Ovary (tissue), 9 donors: ENCODE results near the gene INPP5A. TPM values are rescaled to one million over a fixed set of nuclear protein-coding genes. Genes with fewer than 3 reads are reported as not detected.

Experiments
- DNase-seq, 5 donors: peaks; one replicate each; pipeline ENCODE4 v3.0.0-alpha.2; 2019 to 2020
- H3K27ac ChIP-seq, 2 donors: fragments of 200-600 bp; one replicate each; pipeline versions ENCODE4 v1.5.1 to v1.8.0; 2019 to 2022
- H3K27me3 ChIP-seq: fragments of 200-600 bp; one replicate; pipeline ENCODE4 v1.8.0; 2022
- H3K36me3 ChIP-seq: fragments of 200-600 bp; sonication (generic); one replicate; pipeline ENCODE4 v1.5.1; 2019
- H3K4me1 ChIP-seq: one replicate; pipeline ENCODE4 v1.8.1; 2013; ENCODE audit warnings: mild to moderate bottlenecking, moderate library complexity; ENCODE audit not compliant: insufficient read depth
- H3K4me3 ChIP-seq: fragments of 200-600 bp; sonication (generic); one replicate; pipeline ENCODE4 v1.5.1; 2017
- H3K9me3 ChIP-seq, 2 donors: fragments of 200-600 bp in 1 of 2; sonication (generic) in 1 of 2; one replicate each; pipeline versions ENCODE4 v1.5.1 to v1.8.1; 2013 to 2019; ENCODE audit warnings: mild to moderate bottlenecking in 1 of 2, moderate library complexity in 1 of 2
- EP300 ChIP-seq: sonication (generic); formaldehyde crosslinking; IDR thresholded peaks from one replicate; pipeline ENCODE4 v1.6.1; 2017; ENCODE audit warnings: antibody characterized with exemption
- POLR2A ChIP-seq: fragments of 450-650 bp; IDR thresholded peaks from one replicate; pipeline ENCODE4 v1.6.1; 2017; ENCODE audit warnings: antibody characterized with exemption, mild to moderate bottlenecking, moderate library complexity
- WGBS, 3 donors: extraction: QIAGEN DNeasy Blood & Tissue Kit in 1 of 3; methylation state at CpG; one replicate each; pipeline versions ENCODE4 v1.1.5 to v1.1.7; 2013 to 2017; 5-methylcytosine and 5-hydroxymethylcytosine counted together
- intact Hi-C, 4 donors: fragments of 100-400 bp; cut with DNase I; formaldehyde crosslinking; loops; one replicate each; pipeline versions ENCODE4 v1.11.0 to v1.15.1; 2022 to 2023
- polyA plus RNA-seq, 2 donors: library from polyadenylated mRNA; stranded (reverse); fragments of 200-250 nt in 1 of 2; fragments of 350-450 nt in 1 of 2; fragmentation: Illumina TruSeq in 1 of 2; extraction: RNeasy Lipid Tissue Mini Kit (QIAGEN cat#74804) in 1 of 2; gene quantifications; one replicate each; pipeline ENCODE4 v1.2.3, GENCODE V29; 2013 to 2014
- total RNA-seq, 7 donors: library from RNA; depleted of rRNA in 2 of 7; stranded (reverse); fragments of >200 nt in 2 of 7; fragmentation: NEBNext Ultra II Directional in 3 of 7; extraction: Animal tissue kit (Norgen Biotek cat#: 25700) in 3 of 7; gene quantifications; one replicate each; pipeline versions ENCODE4 v1.1.0 to v1.2.4, GENCODE V29; 2016 to 2023
- TF ChIP-seq, protein P1 (sequence below), 3 donors: fragments of 450-650 bp in 2 of 3; fragments of 200-600 bp in 1 of 3; IDR thresholded peaks; one replicate each; pipeline versions ENCODE4 v1.5.1 to v1.8.0; 2016 to 2022; ENCODE audit warnings: antibody characterized with exemption in 3 of 3, mild to moderate bottlenecking in 1 of 3
- donor health status: DM: no; HTN: no; CAD: no; lungs with moderate emphysema.
- donor health status: DM: no; HTN: no; CAD: no.
- donor health status: Bipolar disorder and iron deficiency.
- donor health status: DM: yes; HTN: yes; CAD: no.
- donor health status: DM: no; HTN: no; CAD: no.
- donor health status: DM: yes; HTN: yes; CAD: no.

Gene INPP5A
- total and polyA plus RNA-seq, 9 donors, result 19.8 to 41.2 (median 35.3) TPM

- TF ChIP-seq POLR2A (no peak), EP300 (no peak)
- TF ChIP-seq, protein P1, sequence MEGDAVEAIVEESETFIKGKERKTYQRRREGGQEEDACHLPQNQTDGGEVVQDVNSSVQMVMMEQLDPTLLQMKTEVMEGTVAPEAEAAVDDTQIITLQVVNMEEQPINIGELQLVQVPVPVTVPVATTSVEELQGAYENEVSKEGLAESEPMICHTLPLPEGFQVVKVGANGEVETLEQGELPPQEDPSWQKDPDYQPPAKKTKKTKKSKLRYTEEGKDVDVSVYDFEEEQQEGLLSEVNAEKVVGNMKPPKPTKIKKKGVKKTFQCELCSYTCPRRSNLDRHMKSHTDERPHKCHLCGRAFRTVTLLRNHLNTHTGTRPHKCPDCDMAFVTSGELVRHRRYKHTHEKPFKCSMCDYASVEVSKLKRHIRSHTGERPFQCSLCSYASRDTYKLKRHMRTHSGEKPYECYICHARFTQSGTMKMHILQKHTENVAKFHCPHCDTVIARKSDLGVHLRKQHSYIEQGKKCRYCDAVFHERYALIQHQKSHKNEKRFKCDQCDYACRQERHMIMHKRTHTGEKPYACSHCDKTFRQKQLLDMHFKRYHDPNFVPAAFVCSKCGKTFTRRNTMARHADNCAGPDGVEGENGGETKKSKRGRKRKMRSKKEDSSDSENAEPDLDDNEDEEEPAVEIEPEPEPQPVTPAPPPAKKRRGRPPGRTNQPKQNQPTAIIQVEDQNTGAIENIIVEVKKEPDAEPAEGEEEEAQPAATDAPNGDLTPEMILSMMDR (IDR thresholded peaks at IDR 0.05), result no peak
- Histone ChIP-seq H3K27ac (no peak overlapping the region), H3K4me3 (no peak overlapping the region), H3K27me3 (no peaks in the 10 kb centered on the region), H3K4me1 (peaks cover 26% of the 10 kb centered on the region), H3K9me3 (no peaks in the 10 kb centered on the region), H3K36me3 (no peaks in the 10 kb centered on the region)
- intact Hi-C loops, result loop anchor here in 3 of 4 donors (5.0 to 10.0 kb wide), 5 partner anchors 67 to 323 kb away; partner anchors contain the start of gene NKX6-2 (in 1 of the 3)
- peak in 3 of 5 donors; percentile 14 to 31 (median 26) for DNase-seq
- 93 to 95% (median 94%) methylated on average over 22 of the region's 22 CpGs for WGBS, 3 donors
Measured at GRCh38 chr10:132547421-132547861, 9.9 kb downstream of the INPP5A start.

- TF ChIP-seq EP300 (no peak), POLR2A (no peak)
- TF ChIP-seq, protein P1 (IDR thresholded peaks at IDR 0.05), result no peak
- H3K4me1 ChIP-seq, result peaks cover 25% of the 10 kb centered on the region
- 92 to 93% (median 93%) methylated on average over 28 of the region's 28 CpGs for WGBS, 3 donors
- H3K9me3 ChIP-seq, result no peaks in the 10 kb centered on the region
- H3K27me3 ChIP-seq, result no peaks in the 10 kb centered on the region
- no peak overlapping the region for H3K27ac ChIP-seq
- peak in 2 of 5 donors; percentile 14 to 18 for DNase-seq
- H3K4me3 ChIP-seq, result no peak overlapping the region
- intact Hi-C loops, result loop anchor here in 3 of 4 donors (5.0 to 10.0 kb wide), 5 partner anchors 67 to 323 kb away; partner anchors contain the start of gene NKX6-2 (in 1 of the 3)
- H3K36me3 ChIP-seq, result no peaks in the 10 kb centered on the region
Measured at GRCh38 chr10:132548106-132548823, 10.7 kb downstream of the INPP5A start.

DNA sequence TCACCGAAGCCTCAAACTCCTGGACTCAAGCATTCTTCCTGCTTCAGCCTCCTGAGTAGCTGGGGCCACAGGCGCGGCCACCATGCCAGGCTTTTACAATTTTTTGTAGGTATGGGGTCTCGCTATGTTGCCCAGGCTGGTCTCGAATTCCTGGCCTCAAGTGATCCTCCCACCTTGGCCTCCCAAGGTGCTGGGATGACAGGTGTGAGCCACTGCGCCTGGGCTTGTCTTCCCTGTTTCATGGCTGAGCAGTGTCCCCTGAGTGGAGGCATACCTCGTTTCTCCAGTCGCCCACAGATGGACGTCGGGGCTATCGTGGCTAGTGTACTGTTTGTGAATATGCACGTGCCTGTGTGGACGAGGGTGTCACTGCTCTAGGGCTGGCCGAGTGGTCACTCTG lies 11.3 kb downstream of the INPP5A start:
- Histone ChIP-seq H3K4me1 (peaks cover 25% of the 10 kb centered on the region), H3K9me3 (no peaks in the 10 kb centered on the region), H3K27me3 (no peaks in the 10 kb centered on the region), H3K27ac (no peak overlapping the region), H3K4me3 (no peak overlapping the region), H3K36me3 (no peaks in the 10 kb centered on the region)
- WGBS, 3 donors, result 87 to 92% (median 91%) methylated on average over 14 of the region's 14 CpGs
- intact Hi-C loops, result loop anchor here in 3 of 4 donors (5.0 to 10.0 kb wide), 5 partner anchors 66 to 324 kb away; partner anchors contain the start of gene NKX6-2 (in 1 of the 3)
- DNase-seq, result peak in 1 of 5 donors; percentile 10
- TF ChIP-seq, protein P1 (IDR thresholded peaks at IDR 0.05), result no peak
- TF ChIP-seq EP300 (no peak), POLR2A (no peak)

GRCh38 chr10:132549371-132549770 lies 11.8 kb downstream of the INPP5A start:
- WGBS, 3 donors, result 84 to 87% (median 86%) methylated on average over 12 of the region's 12 CpGs
- Histone ChIP-seq H3K4me1 (peaks cover 25% of the 10 kb centered on the region), H3K36me3 (no peaks in the 10 kb centered on the region), H3K27ac (no peak overlapping the region), H3K27me3 (no peaks in the 10 kb centered on the region), H3K4me3 (no peak overlapping the region), H3K9me3 (no peaks in the 10 kb centered on the region)
- intact Hi-C loops, result loop anchor here in 3 of 4 donors (5.0 to 10.0 kb wide), 5 partner anchors 65 to 325 kb away; partner anchors contain the start of gene NKX6-2 (in 1 of the 3)
- TF ChIP-seq POLR2A (no peak), EP300 (no peak)
- TF ChIP-seq, protein P1 (IDR thresholded peaks at IDR 0.05), result no peak
- DNase-seq, result peak in 2 of 5 donors; percentile 13 to 19
